HepG2 (cell line): ENCODE data around the gene CAPN10. TPM values are rescaled to one million over a fixed set of nuclear protein-coding genes. Genes with fewer than 3 reads are reported as not detected.
A peak's percentile ranks its signal among the peaks of the same experiment; 100 is the strongest.

Experiments
- DPF2 ChIP-seq: sonication (generic); formaldehyde crosslinking; IDR thresholded peaks from 2 replicates; pipeline ENCODE4 v1.4.0; 2020; ENCODE audit warnings: mild to moderate bottlenecking, low read depth, missing genetic modification reagents, borderline replicate concordance
- DRAP1 ChIP-seq: IDR thresholded peaks from 2 replicates; pipeline ENCODE4 v1.6.1; 2016; ENCODE audit warnings: missing genetic modification reagents, missing compliant biosample characterization
- E2F1 ChIP-seq: sonication (generic); formaldehyde crosslinking; IDR thresholded peaks from 2 replicates; pipeline ENCODE4 v1.5.0; 2020; ENCODE audit warnings: missing genetic modification reagents
- EP300 ChIP-seq, 3 experiments: sonication (generic) in 1 of 3; formaldehyde crosslinking in 1 of 3; IDR thresholded peaks; 2 replicates each; pipeline versions ENCODE4 v1.5.1 to v1.6.1; 2011 to 2020; ENCODE audit warnings: low read depth in 2 of 3, low read length in 2 of 3, borderline replicate concordance in 1 of 3, improper control_type of control experiment in 1 of 3, mild to moderate bottlenecking in 1 of 3, missing genetic modification reagents in 1 of 3, moderate library complexity in 1 of 3
- LCORL ChIP-seq, 2 experiments: fragments of 450-650 bp in 1 of 2; sonication (generic) in 1 of 2; formaldehyde crosslinking in 1 of 2; IDR thresholded peaks; 2 replicates each; pipeline versions ENCODE4 v1.5.0 to v1.6.1; 2017 to 2020; ENCODE audit warnings: antibody characterized with exemption in 1 of 2, missing genetic modification reagents in 1 of 2
- NFYB ChIP-seq: sonication (generic); formaldehyde crosslinking; IDR thresholded peaks from 2 replicates; pipeline ENCODE4 v1.4.0; 2020; ENCODE audit warnings: missing genetic modification reagents
- TEAD3 ChIP-seq: optimal IDR thresholded peaks from 2 replicates; pipeline ENCODE3; 2016; ENCODE audit warnings: borderline replicate concordance
- ZBTB14 ChIP-seq: sonication (generic); formaldehyde crosslinking; IDR thresholded peaks from 2 replicates; pipeline ENCODE4 v1.4.0; 2020; ENCODE audit warnings: missing genetic modification reagents
- ZHX2 ChIP-seq, 2 experiments: sonication (generic) in 1 of 2; formaldehyde crosslinking in 1 of 2; IDR thresholded peaks; 2 replicates each; pipeline versions ENCODE4 v1.6.1 to v1.9.0; 2014 to 2022; ENCODE audit warnings: antibody characterized with exemption in 1 of 2, borderline replicate concordance in 1 of 2, inconsistent platforms in 1 of 2, low read depth in 1 of 2, missing genetic modification reagents in 1 of 2
- ZNF362 ChIP-seq: sonication (generic); formaldehyde crosslinking; IDR thresholded peaks from 2 replicates; pipeline ENCODE4 v1.4.0; 2020; ENCODE audit warnings: missing genetic modification reagents, mild to moderate bottlenecking, borderline replicate concordance
- ZNF512 ChIP-seq: sonication (generic); formaldehyde crosslinking; IDR thresholded peaks from 2 replicates; pipeline ENCODE4 v1.4.0; 2020; ENCODE audit warnings: mild to moderate bottlenecking, missing genetic modification reagents
- ZNF749 ChIP-seq: sonication (generic); formaldehyde crosslinking; IDR thresholded peaks from 2 replicates; pipeline ENCODE4 v1.8.0; 2022; ENCODE audit warnings: mild to moderate bottlenecking, missing genetic modification reagents, moderate library complexity, borderline replicate concordance
- ZNF776 ChIP-seq: sonication (generic); formaldehyde crosslinking; IDR thresholded peaks from 2 replicates; pipeline ENCODE4 v1.4.0; 2020; ENCODE audit warnings: mild to moderate bottlenecking, missing genetic modification reagents
- polyA plus RNA-seq, 8 experiments: library from polyadenylated mRNA; depleted of rRNA in 3 of 8; stranded (reverse) in 7 of 8; unstranded in 1 of 8; fragments of >200 nt; fragmentation: Illumina TruSeq in 4 of 8; extraction: Trizol in 4 of 8; gene quantifications; 2 replicates each; pipeline versions ENCODE4 v1.2.1 to v1.2.3, GENCODE V29; 2011 to 2016; ENCODE audit warnings: low read depth in 4 of 8, missing spikeins in 1 of 8, mixed read lengths in 1 of 8; ENCODE audit not compliant: insufficient read depth in 1 of 8
- total RNA-seq, 5 experiments: library from RNA; depleted of rRNA; stranded (reverse); fragments of >200 nt; fragmentation: Illumina TruSeq; extraction: Trizol; gene quantifications; 2 replicates each; pipeline ENCODE4 v1.2.3, GENCODE V29; 2016; ENCODE audit warnings: low read depth in 1 of 5

Gene CAPN10
- total and polyA plus RNA-seq, 2 of the 13 experiments (the other 11 are each of a cell fraction or from before 2014, with no cell fraction given), result 27.6 to 32.4 TPM

- TF ChIP-seq ZBTB14 (CRISPR knock-in tag) (peak; percentile 31; the same call in 1 of the 2 replicates), ZNF512 (no peak; the same call in 1 of the 2 replicates), NFYB (CRISPR knock-in tag) (peak; percentile 38), TEAD3 (CRISPR knock-in tag) (peak; percentile 41), ZNF749 (peak; percentile 84; the same call in 1 of the 2 replicates), ZNF362 (CRISPR knock-in tag) (peak; percentile 95), DRAP1 (CRISPR knock-in tag) (peak; percentile 63), DPF2 (CRISPR knock-in tag) (peak; percentile 35; the same call in 1 of the 2 replicates), LCORL (IDR thresholded peaks at IDR 0.05) (peak; percentile 71), LCORL (CRISPR knock-in tag; IDR thresholded peaks at IDR 0.05) (peak; percentile 98), EP300 (IDR thresholded peaks at IDR 0.05; ENCODE audit: low read depth in 2 of 2, low read length in 2 of 2) (peak in 1 of 2 experiments; percentile 24; a peak in 2 of 4 replicates), EP300 (CRISPR knock-in tag; IDR thresholded peaks at IDR 0.05; ENCODE audit: borderline replicate concordance) (no peak), E2F1 (CRISPR knock-in tag) (no peak), ZNF776 (CRISPR knock-in tag) (no peak), ZHX2 (IDR thresholded peaks at IDR 0.05; ENCODE audit: low read depth) (0 out of 2 replicates have a peak, but pooled peaks have one; percentile 3), ZHX2 (CRISPR knock-in tag; IDR thresholded peaks at IDR 0.05; ENCODE audit: borderline replicate concordance) (no peak)
Measured at GRCh38 chr2:240579771-240580614, 6.5 kb upstream of the CAPN10 start (continued).
